Measurements from ENCODE around the gene TARP.

DNA sequence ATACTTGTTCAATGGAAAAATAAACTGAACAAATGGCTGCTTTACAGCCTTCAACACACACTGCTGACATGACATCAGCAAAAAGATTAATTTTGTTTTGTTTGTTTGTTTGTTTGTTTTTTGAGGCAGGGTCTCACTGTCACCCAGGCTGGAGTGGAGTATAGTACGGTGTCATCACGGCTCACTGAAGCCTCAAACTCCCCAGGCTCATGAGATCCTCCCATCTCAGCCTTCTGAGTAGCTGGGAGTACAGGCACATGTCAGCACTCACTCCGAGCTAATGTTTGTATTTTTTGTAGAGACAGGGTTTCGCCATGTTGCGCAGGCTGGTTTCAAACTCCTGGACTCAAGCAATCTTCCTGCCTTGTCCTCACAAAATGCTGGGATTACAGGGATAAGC lies 10.9 kb downstream of the TARP start:
- TF ChIP-seq, protein P1, sequence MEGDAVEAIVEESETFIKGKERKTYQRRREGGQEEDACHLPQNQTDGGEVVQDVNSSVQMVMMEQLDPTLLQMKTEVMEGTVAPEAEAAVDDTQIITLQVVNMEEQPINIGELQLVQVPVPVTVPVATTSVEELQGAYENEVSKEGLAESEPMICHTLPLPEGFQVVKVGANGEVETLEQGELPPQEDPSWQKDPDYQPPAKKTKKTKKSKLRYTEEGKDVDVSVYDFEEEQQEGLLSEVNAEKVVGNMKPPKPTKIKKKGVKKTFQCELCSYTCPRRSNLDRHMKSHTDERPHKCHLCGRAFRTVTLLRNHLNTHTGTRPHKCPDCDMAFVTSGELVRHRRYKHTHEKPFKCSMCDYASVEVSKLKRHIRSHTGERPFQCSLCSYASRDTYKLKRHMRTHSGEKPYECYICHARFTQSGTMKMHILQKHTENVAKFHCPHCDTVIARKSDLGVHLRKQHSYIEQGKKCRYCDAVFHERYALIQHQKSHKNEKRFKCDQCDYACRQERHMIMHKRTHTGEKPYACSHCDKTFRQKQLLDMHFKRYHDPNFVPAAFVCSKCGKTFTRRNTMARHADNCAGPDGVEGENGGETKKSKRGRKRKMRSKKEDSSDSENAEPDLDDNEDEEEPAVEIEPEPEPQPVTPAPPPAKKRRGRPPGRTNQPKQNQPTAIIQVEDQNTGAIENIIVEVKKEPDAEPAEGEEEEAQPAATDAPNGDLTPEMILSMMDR (IDR thresholded peaks at IDR 0.05) = no peak
- TF ChIP-seq EZH2 (IDR thresholded peaks at IDR 0.05) = no peak
- TF ChIP-seq EZH2phosphoT487 (IDR thresholded peaks at IDR 0.05) = no peak
